Stimulated activated CD4-positive, alpha-beta T cell treated with anti-CD3 and anti-CD28 coated beads, Interleukin-15, amount 100 ng/mL, for 24 hours (primary cell): ENCODE measurements around the gene PTPRO.

ENCODE experiments used
- DNase-seq: peaks from one replicate; pipeline ENCODE4 v3.0.0-alpha.2; 2020

PTPRO gene

DNA sequence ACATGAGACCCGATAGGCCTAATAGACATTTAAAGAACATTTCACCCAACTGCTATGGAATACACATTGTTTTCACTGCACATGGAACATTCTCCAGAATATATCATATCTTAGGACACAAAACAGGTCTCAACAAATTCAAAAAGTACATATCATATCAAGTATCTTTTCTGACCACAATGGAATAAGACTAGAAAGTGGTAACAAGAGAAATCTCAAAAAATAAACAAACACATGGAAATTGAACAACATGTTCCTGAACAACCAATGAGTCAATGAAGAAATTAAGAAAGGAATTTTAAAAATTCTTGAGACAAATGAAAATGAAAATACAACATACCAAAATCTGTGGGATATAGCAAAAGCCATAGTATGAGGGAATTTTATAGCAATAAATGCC, 208.1 kb downstream of the PTPRO start:
- no peak for DNase-seq

DNA sequence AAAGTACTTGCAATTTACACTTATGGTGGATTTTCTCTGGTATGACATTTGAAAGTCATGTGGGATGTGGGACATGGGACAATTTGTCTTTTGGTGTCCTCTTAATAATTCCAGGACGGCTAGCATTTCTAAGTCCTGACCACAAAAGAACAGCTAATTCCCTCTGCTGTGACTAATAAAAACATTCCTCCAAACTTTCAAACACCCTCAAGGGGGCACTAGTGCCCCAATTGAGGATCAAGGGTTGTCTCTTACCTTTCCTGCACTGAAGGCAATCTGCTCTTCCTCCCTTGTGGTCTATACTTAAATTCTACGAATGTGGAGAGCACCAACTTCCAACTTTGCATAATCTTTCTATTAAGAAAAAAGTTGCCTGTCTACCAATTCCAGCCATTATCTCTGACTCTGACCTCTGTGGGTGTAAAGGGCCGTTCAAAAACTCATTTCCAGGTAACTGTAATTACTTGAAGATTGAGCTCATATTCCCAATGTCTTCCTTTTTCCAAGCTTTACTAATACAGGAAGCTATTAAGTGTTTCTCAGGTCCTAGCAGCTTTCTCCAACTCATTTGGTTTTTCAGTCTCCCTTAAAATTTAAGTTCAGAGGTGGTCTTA, 210.2 kb downstream of the PTPRO start:
- peak; percentile 48 for DNase-seq

DNA sequence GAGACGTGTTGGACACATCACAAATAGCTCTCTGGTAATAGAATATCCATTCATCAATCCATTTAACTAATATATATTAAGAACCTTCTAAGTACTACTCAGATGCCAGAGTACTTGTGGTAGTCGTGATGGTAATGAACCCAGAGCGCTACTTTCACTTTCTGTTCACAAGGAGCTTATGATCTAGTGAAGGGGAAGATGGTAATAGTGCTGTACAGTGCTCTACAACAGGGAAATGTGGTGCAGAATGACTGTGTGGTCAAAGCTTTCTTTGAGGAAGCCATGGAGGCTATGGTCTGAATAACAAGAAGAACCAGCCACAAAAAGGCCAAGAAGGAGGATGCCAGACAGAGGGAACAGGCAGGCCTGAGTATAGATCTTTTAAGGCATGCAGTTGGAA, 212.0 kb downstream of the PTPRO start:
- DNase-seq, result no peak

DNA sequence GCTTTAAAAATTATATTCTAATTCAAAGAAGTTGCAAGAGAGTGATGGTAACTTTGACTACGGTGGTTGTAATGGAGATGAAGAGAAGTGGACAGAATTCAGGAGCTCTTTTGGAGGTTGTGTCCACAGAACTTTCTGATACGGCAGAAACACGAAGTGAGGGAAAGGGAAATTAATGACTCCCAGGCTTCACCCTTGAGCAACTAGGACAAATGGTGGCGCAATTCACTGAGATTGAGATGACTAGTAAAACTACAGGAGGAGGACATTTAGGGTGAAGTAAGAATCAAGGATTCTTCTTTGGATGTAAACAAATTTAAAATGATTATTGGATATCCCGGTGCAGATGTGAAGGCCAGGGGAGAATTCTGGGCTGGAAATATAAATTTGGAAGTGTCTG, 212.6 kb downstream of the PTPRO start:
- DNase-seq, result no peak

DNA sequence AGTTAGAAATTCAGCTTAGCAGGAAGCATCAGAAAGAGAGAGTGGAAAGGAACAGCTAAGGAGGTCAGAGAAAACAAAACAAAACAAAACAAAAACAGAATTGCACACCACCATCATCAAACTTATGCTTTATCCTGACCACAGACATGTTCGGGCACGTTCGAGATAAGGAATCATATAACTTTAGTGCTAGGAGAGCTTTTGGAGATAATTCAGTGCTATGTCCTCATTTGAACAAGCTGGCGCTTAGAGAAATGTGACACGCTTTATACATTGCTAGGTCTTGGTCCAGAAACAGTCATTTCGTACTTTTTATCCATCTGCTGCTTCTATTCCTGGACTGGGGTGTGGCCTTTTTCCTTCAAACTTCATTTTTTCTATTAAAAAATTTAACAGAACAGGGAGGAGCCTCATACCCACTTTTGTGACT, 213.1 kb downstream of the PTPRO start:
- DNase-seq, result no peak

DNA sequence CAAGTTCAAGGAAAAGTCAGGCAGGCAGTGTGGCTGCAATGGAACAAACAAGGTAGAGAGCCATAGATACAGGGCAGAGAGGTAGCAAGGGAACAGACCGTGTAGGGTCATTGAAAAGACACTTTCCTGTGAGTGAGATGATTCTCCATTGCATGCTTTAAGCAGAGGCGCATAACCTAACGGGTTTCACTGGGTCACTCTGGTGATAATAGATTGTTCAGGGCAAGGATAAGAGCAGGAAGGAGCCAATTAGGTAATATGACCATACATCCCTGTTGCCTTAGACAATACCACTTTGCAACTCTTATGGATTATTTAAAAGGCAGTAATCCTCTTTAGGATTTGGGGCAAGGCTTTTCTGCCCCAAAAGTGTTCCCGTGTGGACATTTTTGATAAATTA, 214.1 kb downstream of the PTPRO start:
- DNase-seq, result no peak

DNA sequence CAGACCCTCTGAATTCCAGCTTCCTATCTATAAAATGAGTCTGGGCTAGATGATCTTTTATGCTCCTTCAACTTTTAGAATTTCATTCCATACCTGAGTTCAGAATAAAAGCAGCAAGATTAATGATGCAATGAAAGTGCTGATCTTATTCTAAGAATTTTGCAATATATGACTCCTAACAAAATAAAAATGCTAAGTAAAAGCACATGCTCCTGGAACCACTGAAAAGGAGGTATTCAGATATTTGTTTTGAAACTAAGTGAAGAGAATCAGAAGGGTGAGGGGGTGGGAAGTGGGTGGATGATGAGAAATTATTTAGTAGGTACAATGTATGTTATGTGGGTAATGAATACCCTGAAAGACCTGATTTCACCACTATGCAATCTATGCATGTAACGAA, 216.6 kb downstream of the PTPRO start:
- no peak for DNase-seq

DNA sequence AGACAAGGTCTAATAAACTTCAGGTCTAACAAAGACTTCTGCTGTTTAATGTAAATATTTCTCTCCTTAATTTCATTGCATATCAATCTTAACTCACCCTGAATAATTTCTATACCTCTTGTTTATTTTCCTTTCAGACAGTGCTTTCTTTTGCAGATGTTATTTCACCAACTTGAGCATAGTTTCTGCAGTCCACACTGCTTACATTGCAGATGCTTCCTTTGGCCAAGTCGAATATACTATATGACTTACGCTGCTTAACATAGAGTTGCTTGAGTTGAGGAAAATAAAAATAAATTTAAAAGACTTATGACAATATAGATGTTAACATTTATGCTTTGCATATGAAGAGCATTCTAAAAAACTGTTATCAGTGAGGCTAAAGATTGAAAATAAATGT, 217.7 kb downstream of the PTPRO start:
- no peak for DNase-seq

DNA sequence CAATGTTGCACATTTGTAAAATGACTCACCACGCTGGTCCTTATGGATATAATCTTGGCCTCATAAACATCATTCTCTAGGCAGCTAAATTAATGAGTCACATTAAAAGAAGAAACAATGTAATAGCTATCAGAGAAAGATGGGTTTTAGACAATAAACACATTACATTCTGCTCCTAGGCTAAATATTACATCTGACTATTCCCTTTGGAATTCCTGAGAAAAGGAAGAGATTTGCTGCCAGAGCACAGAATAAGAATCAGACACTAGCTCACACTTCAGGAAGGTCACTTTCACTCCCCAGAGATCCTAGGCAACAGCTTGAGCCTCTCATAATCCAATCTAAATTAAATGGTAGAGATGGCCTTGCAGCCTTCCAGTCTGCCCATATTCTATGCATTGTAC, 218.2 kb downstream of the PTPRO start:
- no peak for DNase-seq

DNA sequence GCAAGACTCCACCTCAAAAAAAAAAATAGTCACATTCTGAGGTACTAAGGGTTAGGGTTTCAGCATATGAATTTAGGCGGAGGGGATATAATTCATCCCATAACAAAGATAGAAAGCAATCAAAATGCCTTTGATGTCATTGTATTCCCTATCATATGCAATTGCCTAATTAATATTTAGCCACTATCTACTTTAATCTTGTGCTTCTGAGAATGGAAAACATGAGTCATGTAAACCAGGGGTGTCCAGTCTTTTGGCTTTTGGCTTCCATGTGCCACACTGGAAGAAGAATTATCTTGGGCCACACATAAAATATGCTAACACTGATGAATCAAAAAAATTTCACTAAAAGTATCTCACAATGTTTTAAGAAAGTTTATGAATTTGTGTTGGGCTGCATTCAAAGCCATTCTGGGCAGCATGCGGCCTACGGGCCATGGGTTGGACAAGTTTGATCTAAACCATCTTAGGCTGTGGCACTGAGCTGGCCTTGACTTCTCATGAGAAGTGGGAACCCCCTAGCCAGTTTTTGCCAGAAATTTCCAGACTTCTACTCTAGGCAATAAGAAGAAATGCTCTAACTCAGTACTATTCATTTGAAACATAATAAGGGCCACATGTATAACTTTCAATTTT, 219.8 kb downstream of the PTPRO start:
- DNase-seq, result no peak

DNA sequence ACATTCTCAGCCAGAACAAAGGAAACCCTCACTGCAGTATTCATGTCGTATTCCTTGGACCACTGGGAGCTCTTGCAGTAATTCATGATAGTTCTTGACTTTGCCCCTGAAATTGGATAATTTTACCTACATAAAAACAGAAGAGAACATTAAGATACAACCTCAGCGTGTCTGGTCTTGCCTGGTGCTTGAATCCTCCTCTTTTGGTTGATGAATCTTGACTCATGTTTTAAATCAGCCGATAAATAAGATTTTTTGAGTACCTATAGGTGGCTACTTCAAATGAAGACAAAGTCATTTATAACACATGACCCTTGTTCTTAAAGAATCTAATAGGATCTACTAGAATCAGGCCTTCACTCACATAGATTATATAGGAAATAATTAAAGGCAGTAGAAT, 221.0 kb downstream of the PTPRO start:
- DNase-seq, result no peak

DNA sequence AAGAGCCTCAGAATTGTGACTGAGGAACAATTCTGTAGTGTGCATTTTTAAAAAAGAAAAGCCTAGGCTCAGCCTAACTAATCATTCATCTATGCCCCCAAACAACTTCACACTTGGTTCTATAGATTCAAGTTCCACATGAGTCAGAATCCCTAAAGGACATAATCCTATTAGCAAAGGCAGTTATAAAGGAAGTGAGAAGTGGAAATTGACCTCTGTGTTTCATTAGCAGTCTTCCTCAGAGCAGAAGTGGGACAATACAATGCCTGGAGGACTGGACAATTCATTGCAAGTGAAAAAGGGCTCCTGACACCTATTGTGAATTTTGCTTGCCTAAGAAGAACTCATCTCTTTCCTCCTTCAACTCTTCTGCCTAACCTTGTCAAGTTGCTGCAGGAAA, 222.3 kb downstream of the PTPRO start:
- no peak for DNase-seq

DNA sequence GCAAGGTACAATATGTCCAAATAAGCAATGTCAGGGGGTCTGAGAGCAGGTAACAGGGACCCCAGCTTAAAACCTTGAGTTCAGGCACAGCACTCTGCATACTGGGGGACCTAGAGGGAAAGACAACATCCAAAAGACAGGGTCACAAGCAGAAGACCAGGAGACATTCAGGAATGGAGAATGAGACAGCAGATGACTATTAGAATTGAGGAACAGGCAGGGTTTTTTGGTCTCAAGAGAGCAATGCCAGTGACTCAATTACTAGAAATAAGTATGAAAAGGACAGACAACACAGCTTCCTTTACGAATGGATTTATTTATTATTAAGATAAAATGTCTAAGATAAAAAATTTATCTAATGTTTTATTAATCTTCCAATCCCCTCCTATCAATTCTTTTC, 223.0 kb downstream of the PTPRO start:
- no peak for DNase-seq

DNA sequence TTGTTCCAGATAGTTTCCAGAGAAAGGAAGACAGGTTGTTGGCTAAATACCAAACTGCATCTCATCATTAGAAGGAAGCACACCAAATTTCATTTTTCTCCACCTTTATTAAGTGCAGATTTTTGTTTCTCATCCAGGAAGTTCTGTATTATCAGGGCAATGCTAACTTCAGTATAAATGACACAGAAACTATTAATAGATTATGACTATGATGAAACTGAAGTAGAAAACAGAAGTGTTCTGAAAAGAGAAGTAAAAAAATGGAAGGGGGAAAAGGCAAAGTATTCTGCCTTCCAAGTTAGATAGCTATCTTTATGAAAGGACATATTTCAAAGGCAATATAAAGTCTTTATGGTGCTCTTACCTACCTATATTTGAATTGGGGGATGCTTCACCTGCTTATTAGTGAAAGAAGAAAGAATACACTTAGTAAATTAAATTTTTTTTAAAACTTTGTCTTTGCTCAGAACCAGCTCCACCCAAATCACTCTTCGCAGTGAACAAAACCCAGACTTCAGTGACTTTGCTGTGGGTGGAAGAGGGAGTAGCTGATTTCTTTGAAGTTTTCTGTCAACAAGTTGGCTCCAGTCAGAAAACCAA, 223.9 kb downstream of the PTPRO start:
- DNase-seq, result no peak

DNA sequence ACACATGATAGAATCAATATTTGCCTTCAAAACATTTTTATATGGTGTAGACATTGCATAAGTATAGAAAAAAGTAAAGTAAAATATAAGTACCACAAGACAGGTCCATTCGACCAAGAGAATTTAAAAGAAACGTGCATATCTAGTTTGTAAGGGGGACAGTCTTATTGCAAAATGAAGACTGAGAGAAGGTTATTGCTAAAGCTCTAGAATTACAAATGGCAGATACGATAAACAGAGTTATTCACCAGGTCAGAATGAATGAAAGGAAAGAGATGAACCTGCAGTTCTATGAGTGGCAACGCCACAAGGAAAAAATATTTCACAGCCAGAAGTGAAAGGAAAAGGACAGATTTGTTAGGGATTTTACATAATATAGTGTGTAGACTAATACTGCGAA, 224.8 kb downstream of the PTPRO start:
- no peak for DNase-seq

DNA sequence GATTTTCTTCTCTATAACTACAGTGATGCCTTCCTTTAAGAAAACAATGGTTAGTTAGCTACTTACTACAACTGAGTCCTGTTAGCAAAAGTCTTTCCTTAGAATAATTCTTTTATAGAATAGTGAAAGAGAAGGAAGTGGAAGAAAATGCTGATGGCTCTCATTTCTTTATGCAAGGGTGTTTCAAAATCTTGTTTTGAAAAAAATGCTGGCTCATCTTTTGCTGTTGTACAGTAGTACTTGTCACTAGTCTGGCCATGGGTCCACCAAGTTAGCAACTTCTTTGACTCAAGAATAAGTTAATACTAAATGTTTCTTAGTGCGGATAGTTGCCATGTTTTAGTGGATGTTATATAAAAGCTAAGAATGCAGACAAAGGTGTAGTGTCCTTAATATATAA, 225.4 kb downstream of the PTPRO start:
- no peak for DNase-seq

DNA sequence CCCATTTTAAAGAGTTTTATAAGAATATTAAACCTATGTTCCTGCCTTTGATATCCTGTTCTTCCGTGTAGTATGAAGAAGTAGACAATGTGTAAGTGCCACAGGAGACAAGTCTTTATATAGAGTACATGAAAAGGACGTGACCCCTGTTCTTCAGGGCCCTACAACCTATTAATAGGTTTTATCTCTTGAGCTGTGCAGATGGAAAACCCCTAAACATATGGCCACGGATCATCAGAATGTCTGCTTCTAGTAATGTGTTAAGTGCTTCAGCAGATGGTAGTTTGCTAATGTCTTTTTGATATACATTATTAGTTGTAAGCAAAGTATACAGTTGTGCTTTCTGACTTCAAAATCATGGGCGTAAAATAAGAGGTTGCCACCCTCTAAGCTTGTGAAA, 228.5 kb downstream of the PTPRO start:
- no peak for DNase-seq

DNA sequence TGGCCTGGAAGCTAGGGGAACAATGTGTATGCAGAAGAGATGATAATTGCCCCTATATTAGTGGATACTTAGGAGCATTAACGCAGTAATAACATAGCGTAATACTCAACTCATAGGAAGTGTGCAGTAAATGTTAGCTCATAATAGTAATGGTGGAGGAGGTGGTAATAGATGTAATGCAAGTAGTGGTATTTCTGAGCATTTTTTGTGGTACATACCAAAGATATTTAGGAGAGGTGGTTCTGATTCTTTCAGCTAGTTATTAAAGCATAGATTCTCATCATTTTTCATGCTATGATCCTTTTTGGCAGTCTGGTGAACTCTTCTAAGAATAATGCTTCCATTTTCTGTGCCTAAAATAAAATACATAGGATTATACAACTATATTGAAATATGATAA, 233.1 kb downstream of the PTPRO start:
- DNase-seq, result no peak

DNA sequence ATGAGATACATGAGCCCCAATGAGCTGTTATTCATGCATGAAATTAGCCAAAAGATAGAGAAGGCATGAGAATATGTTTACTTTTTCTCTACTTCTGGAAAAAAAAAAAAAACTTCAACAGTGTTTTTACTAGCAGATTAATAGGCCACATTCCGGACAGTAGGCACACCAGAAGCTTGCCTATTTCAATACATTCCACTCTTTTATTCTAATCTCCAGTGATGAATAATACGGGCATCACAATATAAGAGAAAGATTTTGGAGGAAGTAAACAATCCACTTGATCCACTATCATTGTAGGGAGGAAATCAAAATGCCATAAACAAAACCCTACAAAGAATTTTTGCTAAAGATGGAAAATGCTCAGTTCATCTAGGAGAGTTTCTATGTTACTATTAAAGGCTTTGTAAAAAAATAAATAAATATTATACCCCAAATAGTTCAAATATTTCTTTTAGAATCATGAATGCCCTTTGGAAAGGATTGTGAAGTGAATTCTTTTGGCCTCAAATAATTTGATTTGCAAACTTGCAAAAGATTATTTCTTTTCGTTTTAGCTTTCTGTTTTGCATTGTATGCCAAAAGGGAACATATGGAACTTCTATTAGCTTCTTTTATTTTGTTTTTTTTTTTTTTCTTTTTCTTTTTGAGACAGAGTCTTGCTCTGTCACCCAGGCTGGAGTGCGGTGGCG, 234.2 kb downstream of the PTPRO start:
- no peak for DNase-seq

DNA sequence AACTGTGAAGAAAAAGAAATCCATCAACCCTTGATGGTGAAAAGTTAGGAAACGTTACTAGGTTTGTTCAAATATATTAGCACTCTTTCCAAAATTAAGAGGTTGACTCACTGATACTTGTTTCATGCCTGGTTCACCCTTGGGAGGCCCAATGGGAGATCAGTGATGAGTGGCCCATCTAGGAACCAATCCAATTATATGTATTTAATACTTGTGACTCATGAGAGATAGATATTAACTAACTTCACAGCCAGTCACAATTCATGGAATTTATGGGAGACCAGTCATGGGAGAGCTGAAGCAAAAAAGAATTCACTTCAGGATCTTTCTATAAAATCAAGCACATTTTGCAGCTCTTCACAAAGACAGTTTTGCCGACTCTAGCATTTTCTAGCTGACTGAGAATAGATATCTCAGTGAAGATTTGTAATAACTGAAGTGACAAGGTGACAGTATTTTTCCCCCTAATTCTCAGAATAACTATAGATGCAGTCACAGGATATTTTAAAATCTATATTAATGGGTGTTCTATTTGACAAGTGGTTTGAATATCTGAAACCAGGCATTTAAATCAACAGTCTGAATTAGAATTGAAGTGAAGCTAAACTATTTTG, 236.7 kb downstream of the PTPRO start:
- DNase-seq, result no peak

DNA sequence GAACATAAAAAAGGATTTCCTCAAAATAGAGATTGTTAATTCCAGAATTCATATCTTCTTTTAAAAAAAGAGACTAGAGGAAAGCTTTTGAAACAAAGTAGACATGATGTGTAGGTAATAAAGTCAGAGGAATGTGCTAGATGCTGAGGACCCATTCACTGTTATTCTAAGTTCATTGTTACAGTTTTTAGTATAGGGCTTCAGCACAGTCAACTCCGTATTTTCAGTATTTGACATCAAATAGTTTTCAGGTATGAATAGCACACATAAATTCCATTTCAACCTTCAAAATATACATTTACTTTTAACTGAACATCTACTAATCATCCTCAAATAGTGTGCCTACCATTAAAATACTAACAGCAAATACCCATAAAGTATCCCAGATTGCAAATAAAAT, 239.1 kb downstream of the PTPRO start:
- DNase-seq, result no peak

DNA sequence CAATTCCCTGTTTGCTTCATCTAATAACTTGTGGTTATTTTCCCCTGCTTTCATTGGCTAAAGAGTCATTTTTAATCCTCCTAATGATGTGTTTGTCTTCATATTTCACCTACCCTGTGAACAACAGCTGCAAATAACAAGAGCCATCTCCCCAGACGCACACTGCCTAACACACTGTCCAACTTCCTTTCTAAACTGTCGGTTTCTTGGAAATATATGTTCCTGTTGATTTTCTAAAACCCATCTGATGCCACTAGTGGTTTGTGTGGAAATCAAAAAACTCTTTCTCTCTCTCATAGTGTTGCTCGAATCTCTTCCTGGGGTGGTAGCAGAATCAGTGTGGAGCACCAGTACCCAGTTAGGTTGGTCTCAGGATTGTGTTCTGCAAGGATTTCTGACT, 240.0 kb downstream of the PTPRO start:
- DNase-seq, result no peak

DNA sequence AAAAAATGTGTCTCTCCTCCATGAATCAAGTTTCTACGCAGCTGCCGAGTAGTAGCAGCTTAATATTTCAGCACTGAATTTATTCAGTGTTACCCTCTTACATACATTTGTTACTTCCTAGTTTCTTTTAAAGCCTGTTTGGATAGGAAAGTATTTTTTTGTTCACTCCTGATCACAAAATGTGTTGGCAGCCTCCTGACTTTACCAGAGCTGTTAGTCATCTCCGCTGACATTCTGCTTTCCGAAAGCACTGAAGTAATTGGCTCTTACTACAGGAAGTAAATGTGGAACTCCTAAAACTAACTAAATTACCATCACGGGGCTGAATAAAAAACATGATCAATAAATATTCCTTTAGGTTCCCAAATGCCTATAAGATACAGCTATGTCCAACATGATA, 241.4 kb downstream of the PTPRO start:
- peak; percentile 40 for DNase-seq

DNA sequence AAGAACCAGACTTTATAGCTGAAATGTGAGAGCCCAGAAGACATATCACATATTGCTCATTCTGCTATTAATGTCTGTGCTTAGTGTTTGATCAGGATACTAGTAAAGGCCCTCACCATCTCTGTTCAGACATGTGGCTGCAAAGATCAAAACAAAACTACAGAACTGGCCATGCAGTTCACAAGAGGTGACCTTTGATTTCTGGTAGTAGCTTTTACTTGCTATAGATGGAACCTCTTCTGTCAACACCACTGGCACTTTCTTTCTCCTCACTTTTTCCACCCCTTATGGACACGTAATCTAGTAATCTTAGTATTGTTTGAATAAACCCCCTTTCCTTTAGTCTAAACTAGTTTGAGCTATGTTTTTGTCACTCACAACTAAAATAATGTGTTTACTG, 252.0 kb downstream of the PTPRO start:
- DNase-seq, result no peak
